Endothelial cell of umbilical vein (primary cell): ENCODE measurements around the gene PTN. TPM values are rescaled to one million over a fixed set of nuclear protein-coding genes. Genes with fewer than 3 reads are reported as not detected.

ENCODE experiments used
- BruUV-seq: library from RNA; stranded (reverse); fragments of 400-500 nt; replicated peaks from 2 replicates; lab custom pipeline; 2021; lab: Mats Ljungman, UMichigan
- CTCF ChIA-PET: fragments of 300-600, 350-600 bp; sonication (Branson Sonifier 250); formaldehyde crosslinking; loops from one replicate; lab custom pipeline; 2021; ENCODE audit warnings: antibody characterized with exemption, inconsistent platforms; lab: Charles Lee
- POLR2A ChIA-PET: fragments of 300-600, 350-600 bp; sonication (Branson Sonifier 250); formaldehyde crosslinking; loops from one replicate; lab custom pipeline; 2021; ENCODE audit warnings: antibody characterized with exemption, inconsistent platforms; lab: Charles Lee
- DNase-seq: peaks from one replicate; pipeline ENCODE4 v3.0.0-alpha.2; 2011; ENCODE audit warnings: low read depth, low spot score
- FAIRE-seq: peaks from 2 replicates; lab custom pipeline; 2011; peaks lifted over from hg19 to GRCh38; lab: Jason Lieb, UNC
- H2AFZ ChIP-seq: 2 replicates; pipeline ENCODE4 v1.6.0; 2012; ENCODE audit warnings: low read depth, low read length, control low read depth, inconsistent platforms
- H3K27ac ChIP-seq: 2 replicates; pipeline ENCODE4 v1.5.1; 2011; ENCODE audit warnings: low read depth, mild to moderate bottlenecking, control low read depth, low read length, moderate library complexity; ENCODE audit not compliant: insufficient read depth
- H3K27me3 ChIP-seq, 2 experiments: 2 replicates each; pipeline versions ENCODE4 v1.6.0 to v1.6.1; 2011; ENCODE audit warnings: low read length in 2 of 2, mixed read lengths in 1 of 2; ENCODE audit not compliant: control insufficient read depth in 2 of 2, insufficient read depth in 2 of 2
- H3K36me3 ChIP-seq, 2 experiments: 2 replicates in 1 of 2; 3 replicates in 1 of 2; pipeline ENCODE4 v1.5.1; 2011; ENCODE audit warnings: low read length in 2 of 2, mild to moderate bottlenecking in 1 of 2, moderate library complexity in 1 of 2; ENCODE audit not compliant: control insufficient read depth in 2 of 2, insufficient read depth in 2 of 2; ENCODE audit errors: extremely low read depth in 1 of 2
- H3K4me1 ChIP-seq: 3 replicates; pipeline ENCODE4 v1.5.1; 2011; ENCODE audit warnings: mild to moderate bottlenecking, low read length; ENCODE audit not compliant: control insufficient read depth, insufficient read depth; ENCODE audit errors: extremely low read depth
- H3K4me2 ChIP-seq: 2 replicates; pipeline ENCODE4 v1.6.1; 2011; ENCODE audit warnings: low read length, control low read depth, mixed read lengths; ENCODE audit not compliant: insufficient read depth
- H3K4me3 ChIP-seq, 3 experiments: fragments of 200-600 bp in 1 of 3; sonication (generic), shearing (Covaris generic) in 1 of 3; replicated peaks in 1 of 3; 2 replicates each; pipeline ENCODE4 v1.5.1; 2011 to 2016; ENCODE audit warnings: control low read depth in 3 of 3, low read length in 3 of 3, mild to moderate bottlenecking in 2 of 3, inconsistent platforms in 1 of 3, low read depth in 1 of 3, moderate library complexity in 1 of 3; ENCODE audit not compliant: insufficient read depth in 1 of 3
- H3K79me2 ChIP-seq: 2 replicates; pipeline ENCODE4 v1.6.0; 2012; ENCODE audit warnings: low read length, inconsistent platforms; ENCODE audit not compliant: control insufficient read depth, insufficient read depth
- H3K9ac ChIP-seq: replicated peaks from 2 replicates; pipeline ENCODE3; 2011; ENCODE audit warnings: low read length, control low read depth; ENCODE audit not compliant: insufficient read depth; ENCODE audit errors: extremely low read depth
- H3K9me1 ChIP-seq: replicated peaks from 3 replicates; pipeline ENCODE4 v1.6.0; 2011; ENCODE audit warnings: mild to moderate bottlenecking, low read length; ENCODE audit not compliant: control insufficient read depth, insufficient read depth; ENCODE audit errors: extremely low read depth
- H3K9me3 ChIP-seq: replicated peaks from 2 replicates; pipeline ENCODE4 v1.5.1; 2012; ENCODE audit warnings: low read length, inconsistent platforms; ENCODE audit not compliant: control insufficient read depth, insufficient read depth
- H4K20me1 ChIP-seq: replicated peaks from 2 replicates; pipeline ENCODE3; 2011; ENCODE audit warnings: mild to moderate bottlenecking, low read length; ENCODE audit not compliant: control insufficient read depth, insufficient read depth; ENCODE audit errors: extremely low read depth
- EZH2 ChIP-seq: IDR thresholded peaks from 2 replicates; pipeline ENCODE4 v1.6.1; 2012; ENCODE audit warnings: borderline replicate concordance, low read depth, mild to moderate bottlenecking, moderate library complexity, low read length, inconsistent platforms; ENCODE audit not compliant: severe bottlenecking
- FOS ChIP-seq: IDR thresholded peaks from 2 replicates; pipeline ENCODE4 v1.6.1; 2011; ENCODE audit warnings: mild to moderate bottlenecking, low read length, moderate library complexity, borderline replicate concordance; ENCODE audit not compliant: insufficient read depth
- GATA2 ChIP-seq: IDR thresholded peaks from 2 replicates; pipeline ENCODE4 v1.7.0; 2011; ENCODE audit warnings: low read depth, mild to moderate bottlenecking, moderate library complexity, mixed read lengths, low read length; ENCODE audit not compliant: insufficient read length, insufficient read depth
- JUN ChIP-seq: IDR thresholded peaks from 2 replicates; pipeline ENCODE4 v1.6.1; 2011; ENCODE audit warnings: borderline replicate concordance, low read depth; ENCODE audit not compliant: insufficient read length, insufficient read depth
- MYC ChIP-seq: IDR thresholded peaks from one replicate; pipeline ENCODE4 v1.6.1; 2011; ENCODE audit warnings: mild to moderate bottlenecking, low read depth, low read length
- POLR2A ChIP-seq: IDR thresholded peaks from 2 replicates; pipeline ENCODE4 v1.6.1; 2012; ENCODE audit warnings: low read depth, mild to moderate bottlenecking, control low read depth, low read length
- POLR2AphosphoS5 ChIP-seq: IDR thresholded peaks from 2 replicates; pipeline ENCODE4 v1.6.1; 2012; ENCODE audit warnings: low read depth, mild to moderate bottlenecking, control low read depth, low read length, moderate library complexity; ENCODE audit not compliant: insufficient read depth
- dilution Hi-C: fragments of 300-500 bp; cut with MboI; formaldehyde crosslinking; loops from one replicate; pipeline ENCODE4 v1.15.0; 2019; ENCODE audit warnings: low sequenced_read_pairs; ENCODE audit not compliant: extremely low pct_ligation_motif_present
- intact Hi-C: fragments of 100-400 bp; cut with micrococcal nuclease; formaldehyde crosslinking; loops from one replicate; pipeline ENCODE4 v1.10.0; 2022
- polyA plus RNA-seq, 4 experiments: library from polyadenylated mRNA; depleted of rRNA in 3 of 4; stranded (reverse) in 3 of 4; unstranded in 1 of 4; fragments of >200 nt; gene quantifications; 2 replicates each; pipeline versions ENCODE4 v1.2.1 to v1.2.3, GENCODE V29; 2011 to 2012; ENCODE audit warnings: missing spikeins in 1 of 4
- total RNA-seq: library from RNA; stranded (reverse); gene quantifications from 2 replicates; pipeline ENCODE4 v1.2.3, GENCODE V29; 2021
- TF ChIP-seq, protein P1 (sequence below), 2 donors: IDR thresholded peaks; 1 replicate in 1 of 2; 2 replicates in 1 of 2; pipeline ENCODE4 v1.5.1; 2011; ENCODE audit warnings: low read length in 2 of 2, mild to moderate bottlenecking in 2 of 2, moderate library complexity in 2 of 2, control low read depth in 1 of 2, inconsistent platforms in 1 of 2, low read depth in 1 of 2; ENCODE audit not compliant: insufficient read depth in 1 of 2; ENCODE audit errors: extremely low read depth in 1 of 2
- TF ChIP-seq, protein P2 (sequence below): IDR thresholded peaks from 2 replicates; pipeline ENCODE4 v1.6.1; 2011; ENCODE audit not compliant: insufficient read depth, insufficient read length

PTN gene
- total and polyA plus RNA-seq, 2 donors (not counting 3 experiments of a cell fraction or from before 2014, with no cell fraction given), result 0.07 TPM; not detected in 1

DNA sequence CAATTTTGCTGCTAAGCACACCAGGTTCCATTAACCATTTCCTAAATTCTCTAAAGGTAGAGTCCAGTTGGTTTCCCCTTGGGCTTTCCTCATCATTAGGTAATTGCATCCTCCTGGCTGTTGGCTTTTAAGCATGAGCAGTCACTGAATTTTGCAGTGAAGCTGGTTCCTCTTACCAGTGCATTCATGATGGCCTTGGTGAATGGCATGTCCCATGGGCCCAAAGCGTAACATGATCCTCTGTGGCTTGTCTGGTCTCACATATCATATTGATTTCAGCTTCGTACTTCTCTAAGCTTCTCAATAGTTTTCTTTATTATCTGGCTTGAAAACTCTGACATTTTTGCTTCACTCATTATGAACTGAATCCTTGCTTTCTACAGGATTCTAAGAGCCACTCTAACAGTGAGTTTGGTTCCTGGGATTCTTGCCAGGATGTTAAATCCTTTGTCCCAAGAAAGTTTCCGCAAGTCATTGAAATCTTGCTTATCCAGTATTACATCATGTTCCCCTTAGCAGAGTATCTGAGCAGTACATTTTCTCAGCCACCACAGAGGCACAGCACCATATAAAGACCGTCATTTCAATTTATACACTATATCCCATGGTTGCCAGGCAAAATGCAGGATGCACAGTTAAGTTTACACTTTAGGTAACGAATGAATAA, 134.2 kb downstream of the PTN start:
- no peak overlapping the region for H3K27ac ChIP-seq
- no peaks in the 10 kb centered on the region for H3K36me3 ChIP-seq
- FAIRE-seq, result no peak
- H3K4me2 ChIP-seq, result no peak overlapping the region
- no peak for TF ChIP-seq POLR2A
- no peak for TF ChIP-seq FOS
- TF ChIP-seq, protein P1, sequence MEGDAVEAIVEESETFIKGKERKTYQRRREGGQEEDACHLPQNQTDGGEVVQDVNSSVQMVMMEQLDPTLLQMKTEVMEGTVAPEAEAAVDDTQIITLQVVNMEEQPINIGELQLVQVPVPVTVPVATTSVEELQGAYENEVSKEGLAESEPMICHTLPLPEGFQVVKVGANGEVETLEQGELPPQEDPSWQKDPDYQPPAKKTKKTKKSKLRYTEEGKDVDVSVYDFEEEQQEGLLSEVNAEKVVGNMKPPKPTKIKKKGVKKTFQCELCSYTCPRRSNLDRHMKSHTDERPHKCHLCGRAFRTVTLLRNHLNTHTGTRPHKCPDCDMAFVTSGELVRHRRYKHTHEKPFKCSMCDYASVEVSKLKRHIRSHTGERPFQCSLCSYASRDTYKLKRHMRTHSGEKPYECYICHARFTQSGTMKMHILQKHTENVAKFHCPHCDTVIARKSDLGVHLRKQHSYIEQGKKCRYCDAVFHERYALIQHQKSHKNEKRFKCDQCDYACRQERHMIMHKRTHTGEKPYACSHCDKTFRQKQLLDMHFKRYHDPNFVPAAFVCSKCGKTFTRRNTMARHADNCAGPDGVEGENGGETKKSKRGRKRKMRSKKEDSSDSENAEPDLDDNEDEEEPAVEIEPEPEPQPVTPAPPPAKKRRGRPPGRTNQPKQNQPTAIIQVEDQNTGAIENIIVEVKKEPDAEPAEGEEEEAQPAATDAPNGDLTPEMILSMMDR (IDR thresholded peaks at IDR 0.05; ENCODE audit: extremely low read depth in 1 of 2, insufficient read depth in 1 of 2, low read depth in 1 of 2, low read length in 2 of 2), result no peak
- TF ChIP-seq JUN, result no peak
- no peak for TF ChIP-seq EZH2
- no peak for TF ChIP-seq GATA2
- no peak for TF ChIP-seq POLR2AphosphoS5
- no peak for TF ChIP-seq MYC
- TF ChIP-seq, protein P2, sequence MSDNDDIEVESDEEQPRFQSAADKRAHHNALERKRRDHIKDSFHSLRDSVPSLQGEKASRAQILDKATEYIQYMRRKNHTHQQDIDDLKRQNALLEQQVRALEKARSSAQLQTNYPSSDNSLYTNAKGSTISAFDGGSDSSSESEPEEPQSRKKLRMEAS, result no peak
- H3K9ac ChIP-seq, result no peak overlapping the region
- no peak overlapping the region for H3K4me3 ChIP-seq
- no peaks in the 10 kb centered on the region for H3K9me1 ChIP-seq
- no peak for DNase-seq
- H4K20me1 ChIP-seq, result no peaks in the 10 kb centered on the region
- dilution Hi-C loops (no loop called here), intact Hi-C loops (no loop called here)
- ChIA-PET POLR2A (no interaction called here), CTCF (no interaction called here)
- no peaks in the 10 kb centered on the region for H3K4me1 ChIP-seq
- H3K79me2 ChIP-seq, result no peaks in the 10 kb centered on the region
- no TSS peak for BruUV-seq
- H3K27me3 ChIP-seq, result no peaks in the 10 kb centered on the region
- H3K9me3 ChIP-seq, result no peaks in the 10 kb centered on the region
- no peak overlapping the region for H2AFZ ChIP-seq
